Measurements from ENCODE around the gene PARD3.

The PARD3 gene

GRCh38 chr10:34206935-34207268, 608.2 kb downstream of the PARD3 start:
- POLR2A ChIA-PET = interaction anchor here (0.6 kb wide), 1 partner anchor 318 kb away, joined by 4 read pairs; no protein-coding TSS in a partner anchor
- no peak for DNase-seq (ENCODE audit: extremely low spot score)
- TF ChIP-seq, protein P1, sequence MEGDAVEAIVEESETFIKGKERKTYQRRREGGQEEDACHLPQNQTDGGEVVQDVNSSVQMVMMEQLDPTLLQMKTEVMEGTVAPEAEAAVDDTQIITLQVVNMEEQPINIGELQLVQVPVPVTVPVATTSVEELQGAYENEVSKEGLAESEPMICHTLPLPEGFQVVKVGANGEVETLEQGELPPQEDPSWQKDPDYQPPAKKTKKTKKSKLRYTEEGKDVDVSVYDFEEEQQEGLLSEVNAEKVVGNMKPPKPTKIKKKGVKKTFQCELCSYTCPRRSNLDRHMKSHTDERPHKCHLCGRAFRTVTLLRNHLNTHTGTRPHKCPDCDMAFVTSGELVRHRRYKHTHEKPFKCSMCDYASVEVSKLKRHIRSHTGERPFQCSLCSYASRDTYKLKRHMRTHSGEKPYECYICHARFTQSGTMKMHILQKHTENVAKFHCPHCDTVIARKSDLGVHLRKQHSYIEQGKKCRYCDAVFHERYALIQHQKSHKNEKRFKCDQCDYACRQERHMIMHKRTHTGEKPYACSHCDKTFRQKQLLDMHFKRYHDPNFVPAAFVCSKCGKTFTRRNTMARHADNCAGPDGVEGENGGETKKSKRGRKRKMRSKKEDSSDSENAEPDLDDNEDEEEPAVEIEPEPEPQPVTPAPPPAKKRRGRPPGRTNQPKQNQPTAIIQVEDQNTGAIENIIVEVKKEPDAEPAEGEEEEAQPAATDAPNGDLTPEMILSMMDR (IDR thresholded peaks at IDR 0.05; ENCODE audit: control extremely low read depth, extremely low read depth, low read depth, missing control alignments) = no peak
- CTCF ChIA-PET = no interaction called here

GRCh38 chr10:34206078-34206934, 608.8 kb downstream of the PARD3 start:
- TF ChIP-seq, protein P1 (IDR thresholded peaks at IDR 0.05; ENCODE audit: control extremely low read depth, extremely low read depth, low read depth, missing control alignments) = no peak
- POLR2A ChIA-PET = interaction anchor here (0.6 kb wide), 1 partner anchor 318 kb away, joined by 4 read pairs; no protein-coding TSS in a partner anchor
- CTCF ChIA-PET = no interaction called here
- no peak for DNase-seq (ENCODE audit: extremely low spot score)

DNA sequence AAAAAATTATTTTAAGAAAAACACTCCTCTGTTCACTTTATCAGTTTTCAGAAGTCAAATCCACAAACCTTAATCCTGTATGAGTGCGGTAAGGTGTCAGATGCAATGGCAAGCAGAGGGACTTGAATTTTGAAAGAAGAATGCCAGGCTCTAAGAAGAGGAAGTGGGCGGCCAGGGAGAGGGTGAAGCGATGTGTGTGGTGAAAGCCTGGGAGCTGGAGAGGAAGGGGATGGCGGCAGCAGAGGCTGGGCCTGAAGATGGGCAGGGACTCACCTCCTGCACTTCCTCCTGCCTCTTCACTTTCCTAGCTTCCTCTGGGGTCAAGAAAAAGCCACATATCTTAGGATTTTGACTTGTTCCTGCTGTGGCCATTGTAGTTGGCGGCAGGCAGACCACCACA, 609.6 kb downstream of the PARD3 start:
- CTCF ChIA-PET = no interaction called here
- TF ChIP-seq, protein P1 (IDR thresholded peaks at IDR 0.05; ENCODE audit: control extremely low read depth, extremely low read depth, low read depth, missing control alignments) = no peak
- POLR2A ChIA-PET = no interaction called here
- DNase-seq (ENCODE audit: extremely low spot score) = no peak

- TF ChIP-seq, protein P1 (IDR thresholded peaks at IDR 0.05; ENCODE audit: control extremely low read depth, extremely low read depth, low read depth, missing control alignments) = no peak
- CTCF ChIA-PET = no interaction called here
- no peak for DNase-seq (ENCODE audit: extremely low spot score)
- POLR2A ChIA-PET = no interaction called here
Measured at GRCh38 chr10:34203966-34204630, 611.0 kb downstream of the PARD3 start.

DNA sequence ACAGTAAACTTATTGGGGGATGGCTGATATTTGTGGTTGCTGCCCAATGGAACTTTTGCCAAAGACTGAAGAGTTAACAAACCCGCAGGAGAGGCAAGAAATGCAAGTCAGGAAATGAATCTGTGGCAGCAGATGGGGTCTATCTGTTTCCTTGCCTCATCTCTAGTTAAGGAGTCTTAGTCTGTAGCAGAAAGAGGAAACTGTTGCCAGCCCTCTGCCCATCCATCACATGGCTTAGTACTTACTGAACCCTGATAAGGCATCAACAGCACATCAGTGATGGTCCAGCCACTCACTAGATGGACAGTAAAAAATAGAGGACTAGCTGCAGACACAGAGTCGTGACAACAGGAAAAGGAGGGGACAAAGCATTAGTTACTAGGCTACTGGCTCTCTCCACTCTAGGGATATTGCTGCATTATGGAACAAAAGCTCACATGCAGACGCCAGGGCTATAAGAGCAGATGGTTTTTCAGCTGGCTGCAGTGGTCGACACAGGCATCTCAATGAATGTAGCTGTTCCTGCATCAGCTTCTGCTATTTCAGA, 614.7 kb downstream of the PARD3 start:
- TF ChIP-seq, protein P1 (IDR thresholded peaks at IDR 0.05; ENCODE audit: control extremely low read depth, extremely low read depth, low read depth, missing control alignments) = no peak
- CTCF ChIA-PET = interaction anchor here (1.3 kb wide), 1 partner anchor 20 kb away, joined by 3 read pairs; no protein-coding TSS in a partner anchor
- DNase-seq (ENCODE audit: extremely low spot score) = no peak
- POLR2A ChIA-PET = no interaction called here

DNA sequence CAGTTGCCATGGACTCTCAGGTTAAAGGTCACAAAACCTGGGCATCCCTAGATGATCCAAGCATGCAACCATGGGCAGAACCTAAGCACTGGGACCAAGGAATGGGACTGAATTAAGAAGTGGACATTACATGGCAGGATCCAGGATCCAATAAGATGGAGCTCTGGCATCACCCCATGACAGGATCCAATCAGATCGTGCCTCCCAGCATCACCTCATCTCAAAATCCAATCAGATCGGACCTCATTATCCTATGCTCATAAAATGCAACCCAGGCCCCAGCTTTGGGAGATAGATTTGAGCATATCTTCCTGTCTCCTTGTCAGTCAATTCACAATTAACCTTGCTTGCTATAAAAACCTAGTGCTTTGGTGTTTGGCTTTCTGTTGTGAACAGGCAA, 616.1 kb downstream of the PARD3 start:
- TF ChIP-seq, protein P1 (IDR thresholded peaks at IDR 0.05; ENCODE audit: control extremely low read depth, extremely low read depth, low read depth, missing control alignments) = no peak
- ChIA-PET POLR2A (no interaction called here), CTCF (interaction anchor here (1.3 kb wide), 1 partner anchor 21 kb away, joined by 3 read pairs; no protein-coding TSS in a partner anchor)
- DNase-seq (ENCODE audit: extremely low spot score) = no peak

All from GM10248 (cell line).